ENCODE data around the gene NELFB. TPM values are rescaled to one million over a fixed set of nuclear protein-coding genes. Genes with fewer than 3 reads are reported as not detected.

NELFB gene
- total RNA-seq, 3 donors from 2014 or later (not counting 1 experiment from before 2014, with no cell fraction given): 42.9 to 53.8 (median 52.6) TPM

GRCh38 chr9:137218212-137218753 lies 36.8 kb upstream of the NELFB start:
- H3K4me3 ChIP-seq (ENCODE audit: low read length): no peak overlapping the region
- ATAC-seq (no peak), DNase-seq (no peak)
- Mint-ChIP-seq H3K4me3 (no peak overlapping the region), H3K4me1 (peaks cover 0 to 6% of the 10 kb centered on the region in 2 donors), H3K27me3 (ENCODE audit: low read depth in 2 of 2) (no peaks in the 10 kb centered on the region), H3K36me3 (no peaks in the 10 kb centered on the region), H3K9me3 (no peaks in the 10 kb centered on the region), H3K27ac (no peak overlapping the region)
- no peaks in the 10 kb centered on the region for H3K36me3 ChIP-seq (ENCODE audit: control insufficient read depth, insufficient read depth, low read length)
- H3K27ac ChIP-seq (ENCODE audit: low read length): no peak overlapping the region
- no peak for TF ChIP-seq CTCF (IDR thresholded peaks at IDR 0.05)
- H3K9me3 ChIP-seq (ENCODE audit: control insufficient read depth, insufficient read depth, low read length): no peaks in the 10 kb centered on the region
- peaks cover 10% of the 10 kb centered on the region for H3K4me1 ChIP-seq (ENCODE audit: control insufficient read depth, insufficient read depth, low read length)
- WGBS (ENCODE audit: insufficient coverage): 95% methylated on average over 30 of the region's 30 CpGs
- H3K27me3 ChIP-seq (ENCODE audit: control insufficient read depth, insufficient read depth, low read length): no peaks in the 10 kb centered on the region
- intact Hi-C loops (cut with micrococcal nuclease): no loop called here

- Mint-ChIP-seq H3K4me3 (no peak overlapping the region), H3K4me1 (peaks cover 0 to 6% of the 10 kb centered on the region in 2 donors), H3K9me3 (no peaks in the 10 kb centered on the region), H3K27me3 (ENCODE audit: low read depth in 2 of 2) (no peaks in the 10 kb centered on the region), H3K36me3 (no peaks in the 10 kb centered on the region), H3K27ac (no peak overlapping the region)
- peaks cover 11% of the 10 kb centered on the region for H3K4me1 ChIP-seq (ENCODE audit: control insufficient read depth, insufficient read depth, low read length)
- TF ChIP-seq CTCF (IDR thresholded peaks at IDR 0.05): no peak
- H3K27me3 ChIP-seq (ENCODE audit: control insufficient read depth, insufficient read depth, low read length): no peaks in the 10 kb centered on the region
- intact Hi-C loops (cut with micrococcal nuclease): no loop called here
- no peaks in the 10 kb centered on the region for H3K9me3 ChIP-seq (ENCODE audit: control insufficient read depth, insufficient read depth, low read length)
- WGBS (ENCODE audit: insufficient coverage): 97% methylated on average over 12 of the region's 12 CpGs
- H3K4me3 ChIP-seq (ENCODE audit: low read length): no peak overlapping the region
- no peak overlapping the region for H3K27ac ChIP-seq (ENCODE audit: low read length)
- no peak for DNase-seq
- H3K36me3 ChIP-seq (ENCODE audit: control insufficient read depth, insufficient read depth, low read length): no peaks in the 10 kb centered on the region
- no peak for ATAC-seq
Measured at GRCh38 chr9:137218754-137219271, 36.3 kb upstream of the NELFB start.

GRCh38 chr9:137219757-137220316 lies 35.3 kb upstream of the NELFB start:
- no peaks in the 10 kb centered on the region for H3K9me3 Mint-ChIP-seq
- H3K36me3 Mint-ChIP-seq: no peaks in the 10 kb centered on the region
- TF ChIP-seq CTCF (IDR thresholded peaks at IDR 0.05): no peak
- no peak for DNase-seq
- H3K4me3 ChIP-seq (ENCODE audit: low read length): no peak overlapping the region
- no peak overlapping the region for H3K4me3 Mint-ChIP-seq
- H3K27me3 Mint-ChIP-seq (ENCODE audit: low read depth in 2 of 2): no peaks in the 10 kb centered on the region
- intact Hi-C loops (cut with micrococcal nuclease): loop anchor here (5.0 kb wide), 1 partner anchor 93 kb away; no protein-coding TSS in a partner anchor
- no peaks in the 10 kb centered on the region for H3K9me3 ChIP-seq (ENCODE audit: control insufficient read depth, insufficient read depth, low read length)
- WGBS (ENCODE audit: insufficient coverage): 96% methylated on average over 10 of the region's 10 CpGs
- H3K36me3 ChIP-seq (ENCODE audit: control insufficient read depth, insufficient read depth, low read length): no peaks in the 10 kb centered on the region
- peaks cover 0 to 6% of the 10 kb centered on the region in 2 donors for H3K4me1 Mint-ChIP-seq
- no peak overlapping the region for H3K27ac Mint-ChIP-seq
- peaks cover 19% of the 10 kb centered on the region for H3K4me1 ChIP-seq (ENCODE audit: control insufficient read depth, insufficient read depth, low read length)
- H3K27ac ChIP-seq (ENCODE audit: low read length): no peak overlapping the region
- H3K27me3 ChIP-seq (ENCODE audit: control insufficient read depth, insufficient read depth, low read length): no peaks in the 10 kb centered on the region
- ATAC-seq: no peak

Measured in natural killer cell (primary cell).